Measurements from ENCODE around the gene BRD8. TPM values are rescaled to one million over a fixed set of nuclear protein-coding genes. Genes with fewer than 3 reads are reported as not detected.

The BRD8 gene
- total and polyA plus RNA-seq, 9 of the 15 experiments (the other 6 are each of a cell fraction or from before 2014, with no cell fraction given): 54.6 to 163 (median 87.0) TPM

DNA sequence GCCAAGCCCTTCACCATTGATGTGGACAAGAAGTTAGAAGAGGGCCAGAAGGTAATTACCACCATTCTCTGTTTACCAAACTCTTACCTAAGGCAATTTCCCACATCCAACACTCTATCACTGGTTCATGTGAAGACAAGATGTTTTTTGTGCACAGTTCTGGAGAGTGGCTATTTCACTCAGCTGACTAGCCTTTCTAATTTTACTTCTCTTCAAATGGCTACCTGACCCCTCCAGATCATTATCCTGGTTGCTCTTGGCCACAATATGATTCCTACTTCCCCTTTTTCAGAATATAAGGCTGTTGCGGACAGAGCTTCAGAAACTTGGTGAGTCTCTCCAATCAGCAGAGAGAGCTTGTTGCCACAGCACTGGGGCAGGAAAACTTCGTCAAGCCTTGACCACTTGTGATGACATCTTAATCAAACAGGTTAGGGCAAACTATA, 7.6 kb upstream of the BRD8 start (continued):
- TF ChIP-seq ZSCAN29 (IDR thresholded peaks at IDR 0.05) (no peak), HMGN3 (IDR thresholded peaks at IDR 0.05; ENCODE audit: borderline replicate concordance, extremely low read depth, insufficient read length, low read depth, low read length) (no peak), PCBP1 (IDR thresholded peaks at IDR 0.05; ENCODE audit: low read depth, low read length, poor library complexity, severe bottlenecking) (no peak), HCFC1 (IDR thresholded peaks at IDR 0.05; ENCODE audit: low read depth, low read length) (no peak), SMARCB1 (IDR thresholded peaks at IDR 0.05; ENCODE audit: insufficient read length, low read depth) (no peak), EWSR1 (IDR thresholded peaks at IDR 0.05; ENCODE audit: borderline replicate concordance, low read depth, partially characterized antibody) (no peak), ELF1 (tag; IDR thresholded peaks at IDR 0.05) (no peak), TARDBP (IDR thresholded peaks at IDR 0.05) (no peak), ZNF165 (CRISPR knock-in tag; IDR thresholded peaks at IDR 0.05; ENCODE audit: borderline replicate concordance) (no peak), RBFOX2 (IDR thresholded peaks at IDR 0.05; ENCODE audit: low read depth, low read length) (no peak), KLF1 (tag; IDR thresholded peaks at IDR 0.05) (no peak), RCOR1 (IDR thresholded peaks at IDR 0.05; ENCODE audit: borderline replicate concordance in 1 of 2, low read depth in 2 of 2, low read length in 2 of 2) (0 out of 4 replicates have a peak, but pooled peaks of 1 of the 2 experiments have one; percentile 12), MAFK (IDR thresholded peaks at IDR 0.05; ENCODE audit: low read length) (peak; percentile 14; the same call in 1 of the 2 replicates), ZNF436 (CRISPR knock-in tag; IDR thresholded peaks at IDR 0.05) (no peak), DDX20 (tag; IDR thresholded peaks at IDR 0.05; ENCODE audit: low read depth) (no peak), LEF1 (IDR thresholded peaks at IDR 0.05) (no peak), EP300 (IDR thresholded peaks at IDR 0.05; ENCODE audit: low read length) (no peak; the same call in 1 of the 2 replicates), CBFB (CRISPR knock-in tag; IDR thresholded peaks at IDR 0.05) (no peak), FOXK2 (conservative IDR thresholded peaks at IDR 0.05 in 1 of 2, IDR thresholded peaks at IDR 0.05 in 1 of 2; ENCODE audit: low read depth in 2 of 2) (peak in 1 of 2 experiments; percentile 29; a peak in 1 of 4 replicates), CXXC5 (CRISPR knock-in tag; IDR thresholded peaks at IDR 0.05) (0 out of 2 replicates have a peak, but pooled peaks have one; percentile 11), POLR2A (conservative IDR thresholded peaks at IDR 0.05) (no peak)
- TF ChIP-seq, protein P1, sequence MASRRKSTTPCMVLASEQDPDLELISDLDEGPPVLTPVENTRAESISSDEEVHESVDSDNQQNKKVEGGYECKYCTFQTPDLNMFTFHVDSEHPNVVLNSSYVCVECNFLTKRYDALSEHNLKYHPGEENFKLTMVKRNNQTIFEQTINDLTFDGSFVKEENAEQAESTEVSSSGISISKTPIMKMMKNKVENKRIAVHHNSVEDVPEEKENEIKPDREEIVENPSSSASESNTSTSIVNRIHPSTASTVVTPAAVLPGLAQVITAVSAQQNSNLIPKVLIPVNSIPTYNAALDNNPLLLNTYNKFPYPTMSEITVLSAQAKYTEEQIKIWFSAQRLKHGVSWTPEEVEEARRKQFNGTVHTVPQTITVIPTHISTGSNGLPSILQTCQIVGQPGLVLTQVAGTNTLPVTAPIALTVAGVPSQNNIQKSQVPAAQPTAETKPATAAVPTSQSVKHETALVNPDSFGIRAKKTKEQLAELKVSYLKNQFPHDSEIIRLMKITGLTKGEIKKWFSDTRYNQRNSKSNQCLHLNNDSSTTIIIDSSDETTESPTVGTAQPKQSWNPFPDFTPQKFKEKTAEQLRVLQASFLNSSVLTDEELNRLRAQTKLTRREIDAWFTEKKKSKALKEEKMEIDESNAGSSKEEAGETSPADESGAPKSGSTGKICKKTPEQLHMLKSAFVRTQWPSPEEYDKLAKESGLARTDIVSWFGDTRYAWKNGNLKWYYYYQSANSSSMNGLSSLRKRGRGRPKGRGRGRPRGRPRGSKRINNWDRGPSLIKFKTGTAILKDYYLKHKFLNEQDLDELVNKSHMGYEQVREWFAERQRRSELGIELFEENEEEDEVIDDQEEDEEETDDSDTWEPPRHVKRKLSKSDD (conservative IDR thresholded peaks at IDR 0.05; ENCODE audit: low read length): no peak
- TF ChIP-seq, protein P2, sequence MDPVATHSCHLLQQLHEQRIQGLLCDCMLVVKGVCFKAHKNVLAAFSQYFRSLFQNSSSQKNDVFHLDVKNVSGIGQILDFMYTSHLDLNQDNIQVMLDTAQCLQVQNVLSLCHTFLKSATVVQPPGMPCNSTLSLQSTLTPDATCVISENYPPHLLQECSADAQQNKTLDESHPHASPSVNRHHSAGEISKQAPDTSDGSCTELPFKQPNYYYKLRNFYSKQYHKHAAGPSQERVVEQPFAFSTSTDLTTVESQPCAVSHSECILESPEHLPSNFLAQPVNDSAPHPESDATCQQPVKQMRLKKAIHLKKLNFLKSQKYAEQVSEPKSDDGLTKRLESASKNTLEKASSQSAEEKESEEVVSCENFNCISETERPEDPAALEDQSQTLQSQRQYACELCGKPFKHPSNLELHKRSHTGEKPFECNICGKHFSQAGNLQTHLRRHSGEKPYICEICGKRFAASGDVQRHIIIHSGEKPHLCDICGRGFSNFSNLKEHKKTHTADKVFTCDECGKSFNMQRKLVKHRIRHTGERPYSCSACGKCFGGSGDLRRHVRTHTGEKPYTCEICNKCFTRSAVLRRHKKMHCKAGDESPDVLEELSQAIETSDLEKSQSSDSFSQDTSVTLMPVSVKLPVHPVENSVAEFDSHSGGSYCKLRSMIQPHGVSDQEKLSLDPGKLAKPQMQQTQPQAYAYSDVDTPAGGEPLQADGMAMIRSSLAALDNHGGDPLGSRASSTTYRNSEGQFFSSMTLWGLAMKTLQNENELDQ (CRISPR knock-in tag; IDR thresholded peaks at IDR 0.05; ENCODE audit: borderline replicate concordance): peak; percentile 52; the same call in 1 of the 2 replicates
- TF ChIP-seq, protein P3, sequence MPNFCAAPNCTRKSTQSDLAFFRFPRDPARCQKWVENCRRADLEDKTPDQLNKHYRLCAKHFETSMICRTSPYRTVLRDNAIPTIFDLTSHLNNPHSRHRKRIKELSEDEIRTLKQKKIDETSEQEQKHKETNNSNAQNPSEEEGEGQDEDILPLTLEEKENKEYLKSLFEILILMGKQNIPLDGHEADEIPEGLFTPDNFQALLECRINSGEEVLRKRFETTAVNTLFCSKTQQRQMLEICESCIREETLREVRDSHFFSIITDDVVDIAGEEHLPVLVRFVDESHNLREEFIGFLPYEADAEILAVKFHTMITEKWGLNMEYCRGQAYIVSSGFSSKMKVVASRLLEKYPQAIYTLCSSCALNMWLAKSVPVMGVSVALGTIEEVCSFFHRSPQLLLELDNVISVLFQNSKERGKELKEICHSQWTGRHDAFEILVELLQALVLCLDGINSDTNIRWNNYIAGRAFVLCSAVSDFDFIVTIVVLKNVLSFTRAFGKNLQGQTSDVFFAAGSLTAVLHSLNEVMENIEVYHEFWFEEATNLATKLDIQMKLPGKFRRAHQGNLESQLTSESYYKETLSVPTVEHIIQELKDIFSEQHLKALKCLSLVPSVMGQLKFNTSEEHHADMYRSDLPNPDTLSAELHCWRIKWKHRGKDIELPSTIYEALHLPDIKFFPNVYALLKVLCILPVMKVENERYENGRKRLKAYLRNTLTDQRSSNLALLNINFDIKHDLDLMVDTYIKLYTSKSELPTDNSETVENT (CRISPR knock-in tag; IDR thresholded peaks at IDR 0.05): no peak

All from K562 (cell line).